Activated CD8-positive, alpha-beta memory T cell treated with anti-CD3 and anti-CD28 coated beads, Interleukin-2, amount 50 U/mL, for 48 hours (primary cell): Measurements from ENCODE around the gene KRTAP10-12.
"Not testable (repeated sequence)": the region's sequence is repeated elsewhere in the genome, so short reads cannot be mapped to it uniquely, and the experiment has no call there.

Experiments
- DNase-seq: peaks from one replicate; pipeline ENCODE4 v3.0.0-alpha.2; 2020

KRTAP10-12 gene

GRCh38 chr21:44670642-44671432 lies 26.1 kb upstream of the KRTAP10-12 start:
- DNase-seq: no peak

DNA sequence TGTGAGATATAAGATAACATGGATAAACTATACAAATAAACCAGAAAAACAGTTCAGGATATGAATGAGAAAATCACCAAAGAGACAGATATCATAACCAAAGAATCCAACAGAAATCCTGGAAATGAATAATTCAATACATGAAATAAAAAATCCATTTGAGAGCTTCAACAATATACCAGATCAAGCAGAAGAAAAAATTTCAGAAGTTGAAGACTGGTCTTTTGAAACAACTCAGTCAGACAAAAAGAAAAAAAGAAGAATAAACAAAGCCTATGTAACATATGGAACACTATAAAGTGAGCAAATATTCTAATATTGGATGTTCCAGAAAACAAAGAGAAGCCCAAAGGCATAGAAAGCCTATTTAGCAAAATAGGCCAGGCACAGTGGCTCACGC lies 25.1 kb upstream of the KRTAP10-12 start:
- no peak for DNase-seq

- no peak for DNase-seq
Measured at GRCh38 chr21:44677881-44678280, 19.1 kb upstream of the KRTAP10-12 start.

DNA sequence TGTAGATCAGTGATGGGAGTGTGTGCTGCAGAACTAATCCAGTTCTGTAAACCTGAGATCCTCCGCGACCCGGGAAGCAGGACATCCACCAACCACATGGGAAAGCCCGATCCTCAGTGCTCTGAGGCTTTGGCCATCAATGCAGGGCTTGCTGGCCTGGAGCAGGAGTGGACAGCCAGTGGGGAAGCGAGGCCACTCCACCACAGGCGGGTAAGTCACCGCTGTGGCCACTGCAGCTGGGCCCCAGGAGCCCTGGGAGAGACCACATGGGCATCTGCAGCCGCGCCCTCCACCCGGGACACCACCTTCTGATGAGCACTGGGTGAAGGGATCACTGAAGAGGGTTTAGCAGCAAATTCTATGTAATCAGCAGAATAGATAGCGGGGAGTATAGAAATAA lies 15.8 kb upstream of the KRTAP10-12 start:
- DNase-seq: no peak

GRCh38 chr21:44681861-44682579 lies 15.0 kb upstream of the KRTAP10-12 start, which contains the start of gene KRTAP12-1:
KRTAP12-1 (minus strand) TSS chr21:44682163; CDS start chr21:44682123, 40 bp downstream.
- DNase-seq: no peak

DNA sequence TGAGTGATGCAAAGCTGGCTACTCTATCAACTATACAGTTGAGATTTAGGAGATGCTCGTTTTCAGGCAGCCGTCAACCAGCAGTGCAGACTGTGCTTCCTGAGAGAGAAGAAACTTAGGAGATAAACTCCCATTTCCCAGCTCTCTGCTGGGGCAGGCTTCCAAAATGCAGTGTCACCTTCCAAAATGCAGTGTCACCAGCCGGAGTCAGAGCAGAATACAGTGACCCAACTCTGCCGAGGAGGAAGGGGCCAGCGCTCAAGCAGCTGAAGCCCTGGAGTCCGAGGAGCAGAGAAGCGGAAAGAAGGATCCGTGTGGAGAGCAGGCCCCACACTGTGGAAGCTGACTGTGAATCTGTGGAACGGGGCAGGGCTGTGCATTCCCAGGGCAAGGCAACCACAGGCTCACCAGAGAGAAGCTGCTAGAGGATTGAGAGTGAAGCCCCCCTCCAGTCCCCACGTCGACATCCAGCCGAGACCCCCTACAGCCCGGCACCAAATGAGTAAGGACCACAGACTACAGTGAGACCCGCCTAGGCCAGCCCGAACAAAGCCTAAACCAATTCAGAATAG lies 14.3 kb upstream of the KRTAP10-12 start:
- DNase-seq: no peak

GRCh38 chr21:44684077-44684476 lies 12.9 kb upstream of the KRTAP10-12 start:
- no peak for DNase-seq

DNA sequence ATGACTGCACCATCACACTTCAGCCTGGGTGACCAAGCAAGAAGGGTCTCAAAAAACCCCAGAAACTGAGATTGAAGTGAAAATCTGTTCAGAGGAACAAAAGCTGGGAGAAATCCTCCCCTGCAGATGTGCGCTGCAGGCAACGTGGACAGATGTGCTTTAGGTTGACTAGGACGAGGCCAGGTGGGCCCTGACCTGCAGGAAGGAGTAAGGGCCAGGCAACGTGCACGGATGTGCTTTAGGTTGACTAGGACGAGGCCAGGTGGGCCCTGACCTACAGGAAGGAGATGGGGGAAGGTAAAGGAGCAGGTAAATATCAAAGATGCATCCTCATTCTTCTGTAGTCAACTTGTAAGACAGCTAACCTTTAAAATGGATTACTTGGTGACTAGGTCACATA lies 12.5 kb upstream of the KRTAP10-12 start:
- DNase-seq: no peak

DNA sequence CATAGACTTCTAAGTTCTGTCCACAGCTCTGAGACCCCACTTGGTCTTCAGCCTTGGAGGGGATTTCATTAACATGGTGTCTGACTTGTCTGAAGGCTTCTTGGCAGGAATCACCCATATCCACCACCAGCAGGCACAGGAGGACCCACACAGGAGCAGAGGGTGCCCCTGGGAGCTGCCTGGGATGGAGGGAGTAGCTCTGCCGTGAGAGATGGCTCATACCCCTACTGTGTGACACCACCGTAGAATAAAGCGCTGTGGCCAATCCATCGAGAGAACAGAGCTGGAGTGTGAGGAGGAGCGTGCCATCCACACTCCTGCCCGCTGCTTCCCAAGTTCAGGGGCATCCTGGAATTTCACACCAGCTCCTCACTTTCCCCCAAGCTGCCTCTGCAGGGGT lies 11.9 kb upstream of the KRTAP10-12 start:
- not testable (repeated sequence) for DNase-seq

DNA sequence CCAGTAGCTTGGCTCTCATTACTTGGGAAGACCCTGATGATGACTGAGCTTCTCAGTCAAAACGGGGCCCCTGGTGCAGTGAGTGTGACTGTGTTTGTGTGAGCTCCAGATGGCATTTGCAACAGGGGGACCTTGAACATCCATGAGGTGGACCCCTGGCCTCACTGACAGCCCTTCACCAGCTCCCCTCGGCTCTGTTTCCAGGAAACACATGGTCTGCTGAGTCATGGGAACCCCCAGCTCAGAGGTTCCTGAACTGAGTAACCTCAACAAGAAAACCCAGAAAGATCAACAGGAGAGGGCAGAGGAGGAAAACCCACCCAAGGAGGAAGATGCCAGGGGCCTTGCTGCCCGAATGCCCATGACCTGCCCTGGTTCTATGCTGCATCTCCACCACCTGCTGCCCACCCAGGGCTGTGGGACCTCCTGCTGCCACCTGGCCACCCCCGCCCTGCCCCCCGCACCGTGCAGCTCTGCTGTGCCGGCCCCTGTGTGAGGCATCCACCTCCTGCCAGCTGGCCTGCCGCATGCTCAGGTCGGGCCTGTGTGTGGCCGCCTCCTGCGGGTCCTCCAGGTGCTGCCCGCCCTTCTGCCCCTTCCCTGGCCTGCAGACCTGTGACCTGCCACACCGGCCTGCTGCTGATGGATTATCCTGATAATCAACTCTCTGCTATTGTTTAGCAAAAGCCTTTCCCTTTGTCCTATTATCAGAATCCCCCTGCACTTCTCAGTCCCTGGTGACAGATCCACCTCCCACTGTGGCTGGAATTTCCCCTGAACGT lies 10.8 kb upstream of the KRTAP10-12 start:
- DNase-seq: no peak

- DNase-seq: no peak
Measured at GRCh38 chr21:44686843-44687561, 10.0 kb upstream of the KRTAP10-12 start.

DNA sequence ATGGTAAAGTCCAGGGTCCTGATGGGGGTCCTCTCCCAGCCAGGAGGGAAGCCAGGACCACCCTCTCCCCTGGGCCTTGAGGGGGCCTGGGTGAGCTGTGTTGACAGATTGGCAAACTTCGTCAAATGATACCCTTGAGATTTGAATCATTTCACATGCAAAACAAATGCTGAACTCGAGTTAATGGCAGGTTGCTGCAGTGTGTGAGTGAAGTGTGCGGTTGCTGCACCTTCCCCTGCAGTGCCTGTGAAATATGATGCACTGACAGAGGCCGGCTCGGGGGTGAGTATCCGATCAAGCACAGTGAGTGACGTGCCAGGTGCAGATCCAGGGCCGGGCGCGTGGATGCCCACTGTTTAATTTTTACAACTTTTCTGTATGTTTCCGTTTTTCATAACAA lies 9.3 kb upstream of the KRTAP10-12 start:
- no peak for DNase-seq

DNA sequence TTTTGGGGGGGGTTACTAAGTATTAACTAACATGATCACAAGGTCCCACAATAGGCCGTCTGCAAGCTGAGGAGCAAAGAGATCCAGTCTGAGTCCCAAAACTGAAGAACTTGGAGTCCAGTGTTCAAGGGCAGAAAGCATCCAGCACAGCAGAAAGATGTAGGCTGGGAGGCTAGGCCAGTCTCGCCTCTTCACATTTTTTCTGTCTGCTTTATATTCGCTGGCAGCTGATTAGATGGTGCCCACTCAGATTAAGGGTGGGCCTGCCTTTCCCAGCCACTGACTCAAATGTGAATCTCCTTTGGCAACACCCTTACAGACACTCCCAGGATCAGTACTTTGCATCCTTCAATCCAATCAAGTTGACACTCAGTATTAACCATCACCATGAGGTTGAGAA lies 7.2 kb upstream of the KRTAP10-12 start:
- DNase-seq: not testable (repeated sequence)

- no peak for DNase-seq
Measured at GRCh38 chr21:44691686-44692085, 5.3 kb upstream of the KRTAP10-12 start.

GRCh38 chr21:44692798-44693512 lies 4.0 kb upstream of the KRTAP10-12 start:
- DNase-seq: no peak

DNA sequence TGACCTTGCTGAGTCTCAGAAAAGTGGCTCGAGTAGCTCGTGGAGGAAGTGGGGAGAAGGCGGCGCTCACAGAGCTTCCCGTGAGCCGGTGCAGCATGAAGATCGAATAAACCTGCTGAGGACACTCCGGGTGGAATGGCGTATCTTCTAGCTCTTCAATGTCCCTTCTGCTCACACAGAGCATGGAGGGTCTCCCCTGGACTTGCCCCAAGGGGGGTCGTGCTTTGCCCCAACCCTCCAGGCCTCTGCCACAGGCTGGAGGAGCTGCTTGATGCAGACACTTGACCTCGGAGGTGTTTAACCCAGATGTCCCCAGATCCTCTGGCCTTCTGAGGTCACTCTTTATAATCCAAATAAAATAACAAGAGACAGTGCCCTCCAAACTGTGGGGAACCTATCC lies 2.2 kb upstream of the KRTAP10-12 start:
- no peak for DNase-seq

DNA sequence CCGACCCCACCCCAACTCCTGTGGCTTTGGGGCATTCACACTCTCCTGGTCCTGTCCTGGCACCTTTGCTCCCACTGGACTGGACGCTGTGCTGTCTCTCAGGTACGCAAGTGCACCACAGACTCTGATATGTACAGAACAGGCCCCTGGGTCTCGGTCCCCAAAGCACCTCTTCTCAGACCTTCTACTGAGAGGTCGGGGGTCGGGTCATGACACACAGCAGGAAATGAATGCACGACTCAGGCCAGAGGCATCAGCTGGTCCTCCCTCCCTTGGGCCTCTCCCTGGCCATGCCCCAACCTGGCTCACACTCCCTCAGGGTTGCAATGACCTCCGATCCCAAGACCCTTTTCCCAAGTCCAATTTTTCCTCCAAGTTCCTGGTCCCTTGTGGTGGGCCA lies 1.8 kb upstream of the KRTAP10-12 start:
- DNase-seq: no peak

DNA sequence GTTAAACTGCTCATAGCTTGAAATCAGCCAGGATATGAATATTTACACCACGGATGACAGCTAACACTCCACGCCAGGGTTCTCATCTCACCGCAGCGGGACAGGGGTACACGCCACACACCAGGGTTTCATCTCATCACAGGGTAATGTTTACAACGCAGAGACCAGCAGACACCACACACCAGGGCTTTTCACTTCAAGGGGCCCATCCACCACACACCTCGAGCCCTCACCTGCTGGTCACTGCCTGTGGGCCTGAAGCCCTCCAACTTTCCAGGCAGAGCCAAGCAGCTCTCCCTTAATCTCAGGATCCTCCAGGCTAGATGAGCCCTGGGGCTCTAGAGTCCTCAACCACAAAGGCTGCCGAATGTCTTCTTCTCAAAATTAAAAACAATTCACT lies 1.3 kb upstream of the KRTAP10-12 start:
- no peak for DNase-seq

- no peak for DNase-seq
Measured at GRCh38 chr21:44696572-44696971, 400 bp upstream of the KRTAP10-12 start.

GRCh38 chr21:44697811-44698734 lies 1.1 kb downstream of the KRTAP10-12 start:
- peak; percentile 45 for DNase-seq
